PC-9 (cell line): ENCODE measurements around the gene HSF5. TPM values are rescaled to one million over a fixed set of nuclear protein-coding genes. Genes with fewer than 3 reads are reported as not detected.

Source experiments
- BruUV-seq: library from RNA; stranded (reverse); fragments of 400-500 nt; replicated peaks from 2 replicates; lab custom pipeline; 2021; lab: Mats Ljungman, UMichigan
- CTCF ChIA-PET: fragments of 300-600 bp; sonication (Branson Sonifier 250); formaldehyde crosslinking; loops from one replicate; lab custom pipeline; 2022; ENCODE audit warnings: antibody characterized with exemption; lab: Charles Lee
- POLR2A ChIA-PET: fragments of 300-600 bp; sonication (Branson Sonifier 250); formaldehyde crosslinking; loops from one replicate; lab custom pipeline; 2022; ENCODE audit warnings: antibody characterized with exemption; ENCODE audit not compliant: unreplicated experiment; lab: Charles Lee
- DNase-seq, 2 experiments: peaks; one replicate each; pipeline versions ENCODE4 v3.0.0 to v3.0.0-alpha.2; 2015 to 2022; ENCODE audit warnings: mixed read lengths in 1 of 2
- H2AFZ ChIP-seq: fragments of 200-600 bp; sonication (generic); 2 replicates; pipeline ENCODE4 v1.8.1; 2017; ENCODE audit warnings: antibody characterized with exemption
- H3F3A ChIP-seq: fragments of 200-600 bp; sonication (generic); 2 replicates; pipeline ENCODE4 v1.8.1; 2017; ENCODE audit warnings: antibody characterized with exemption, mild to moderate bottlenecking, low read depth; ENCODE audit not compliant: insufficient read depth
- H3K27ac ChIP-seq: fragments of 200-600 bp; sonication (generic); 2 replicates; pipeline ENCODE4 v1.6.1; 2016; ENCODE audit warnings: mixed run types
- H3K27me3 ChIP-seq: fragments of 200-600 bp; sonication (generic); 2 replicates; pipeline ENCODE4 v1.6.1; 2016; ENCODE audit warnings: low read depth, mixed run types; ENCODE audit not compliant: insufficient read depth
- H3K36me3 ChIP-seq: fragments of 200-600 bp; sonication (generic); 2 replicates; pipeline ENCODE4 v1.6.1; 2016; ENCODE audit warnings: low read depth, mixed run types
- H3K4me1 ChIP-seq: fragments of 200-600 bp; sonication (generic); replicated peaks from 2 replicates; pipeline ENCODE4 v1.6.1; 2016; ENCODE audit warnings: mixed run types; ENCODE audit not compliant: insufficient read depth
- H3K4me2 ChIP-seq: fragments of 200-600 bp; sonication (generic); 2 replicates; pipeline ENCODE4 v1.6.1; 2017; ENCODE audit warnings: mixed run types
- H3K4me3 ChIP-seq: fragments of 200-600 bp; sonication (generic); 2 replicates; pipeline ENCODE4 v1.6.1; 2016; ENCODE audit warnings: mixed run types
- H3K79me2 ChIP-seq: fragments of 200-600 bp; sonication (generic); 2 replicates; pipeline ENCODE4 v1.6.1; 2017; ENCODE audit warnings: low read depth, mixed run types
- H3K9me2 ChIP-seq: fragments of 200-600 bp; sonication (generic); 2 replicates; pipeline ENCODE4 v1.8.1; 2017; ENCODE audit warnings: mild to moderate bottlenecking; ENCODE audit not compliant: insufficient read depth
- H3K9me3 ChIP-seq: fragments of 200-600 bp; sonication (generic); 2 replicates; pipeline ENCODE4 v1.8.1; 2016; ENCODE audit warnings: low read depth; ENCODE audit not compliant: insufficient read depth
- H4K20me1 ChIP-seq: fragments of 200-600 bp; sonication (generic); 2 replicates; pipeline ENCODE4 v1.8.1; 2017; ENCODE audit not compliant: insufficient read depth
- CTCF ChIP-seq: fragments of 200-600 bp; sonication (generic); conservative IDR thresholded peaks from 2 replicates; pipeline ENCODE4 v1.6.1; 2017; ENCODE audit warnings: mixed run types, antibody characterized with exemption, mild to moderate bottlenecking, moderate library complexity
- EZH2 ChIP-seq: fragments of 200-600 bp; sonication (generic); IDR thresholded peaks from 2 replicates; pipeline ENCODE4 v1.8.0; 2017; ENCODE audit warnings: antibody characterized with exemption, low read depth
- intact Hi-C: fragments of 100-400 bp; cut with micrococcal nuclease; formaldehyde crosslinking; loops from one replicate; pipeline ENCODE4 v1.10.0; 2022; ENCODE audit not compliant: unreplicated experiment
- total RNA-seq: library from RNA; stranded (reverse); gene quantifications from 2 replicates; pipeline ENCODE4 v1.2.3, GENCODE V29; 2021

The HSF5 gene
- total RNA-seq, 1 experiment from 2014 or later = not detected

- peaks cover 13% of the 10 kb centered on the region; the same call in 1 of the 2 replicates for H3F3A ChIP-seq
- H3K27ac ChIP-seq = no peak overlapping the region
- ChIA-PET CTCF (interaction anchor here (1.1 kb wide), 1 partner anchor 15 kb away, joined by 3 read pairs; no protein-coding TSS in a partner anchor), POLR2A (no interaction called here)
- H2AFZ ChIP-seq = no peak overlapping the region
- no TSS peak for BruUV-seq
- no peak overlapping the region for H3K4me2 ChIP-seq
- H3K9me2 ChIP-seq = no peaks in the 10 kb centered on the region
- TF ChIP-seq CTCF = no peak
- no peak for TF ChIP-seq EZH2
- no peak for DNase-seq
- peaks cover 15% of the 10 kb centered on the region for H3K4me1 ChIP-seq
- no peaks in the 10 kb centered on the region for H4K20me1 ChIP-seq
- no peaks in the 10 kb centered on the region for H3K36me3 ChIP-seq
- H3K4me3 ChIP-seq = no peak overlapping the region
- H3K9me3 ChIP-seq = no peaks in the 10 kb centered on the region
- H3K79me2 ChIP-seq = no peaks in the 10 kb centered on the region
- H3K27me3 ChIP-seq = peaks cover 21% of the 10 kb centered on the region
- intact Hi-C loops = no loop called here
Observed at GRCh38 chr17:58533616-58534188, 45.5 kb upstream of the HSF5 start.

DNA sequence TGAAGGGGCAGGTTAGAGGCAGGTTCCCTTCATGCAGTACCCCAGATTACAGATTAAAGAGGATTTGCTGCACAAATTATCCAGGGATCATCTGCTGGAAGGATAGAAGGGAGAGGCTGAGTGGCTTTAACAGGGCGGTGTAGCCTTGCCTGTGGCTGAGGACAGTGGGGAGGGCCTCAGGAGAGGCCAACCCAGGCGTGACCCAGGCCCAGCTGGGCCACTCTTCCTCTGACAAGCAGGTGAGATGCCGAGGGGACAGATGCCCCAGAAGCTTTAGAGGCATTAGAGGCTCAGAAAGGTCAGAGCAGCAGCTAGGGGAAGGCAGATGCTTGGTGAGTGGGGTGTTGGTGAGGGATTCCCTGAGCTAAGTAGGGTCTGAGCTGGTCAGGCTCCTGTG lies 44.3 kb upstream of the HSF5 start:
- intact Hi-C loops = no loop called here
- H3K79me2 ChIP-seq = no peaks in the 10 kb centered on the region
- no TSS peak for BruUV-seq
- H3K36me3 ChIP-seq = no peaks in the 10 kb centered on the region
- H3F3A ChIP-seq = peaks cover 13% of the 10 kb centered on the region; the same call in 1 of the 2 replicates
- ChIA-PET POLR2A (no interaction called here), CTCF (no interaction called here)
- peaks cover 15% of the 10 kb centered on the region for H3K4me1 ChIP-seq
- H3K4me3 ChIP-seq = no peak overlapping the region
- peak overlapping the region; percentile 73; the same call in 1 of the 2 replicates for H3K4me2 ChIP-seq
- no peaks in the 10 kb centered on the region for H3K9me3 ChIP-seq
- no peaks in the 10 kb centered on the region for H4K20me1 ChIP-seq
- H3K27me3 ChIP-seq = peaks cover 21% of the 10 kb centered on the region
- no peak overlapping the region for H3K27ac ChIP-seq
- no peak for DNase-seq
- H3K9me2 ChIP-seq = no peaks in the 10 kb centered on the region
- TF ChIP-seq CTCF (no peak), EZH2 (no peak)
- H2AFZ ChIP-seq = no peak overlapping the region

DNA sequence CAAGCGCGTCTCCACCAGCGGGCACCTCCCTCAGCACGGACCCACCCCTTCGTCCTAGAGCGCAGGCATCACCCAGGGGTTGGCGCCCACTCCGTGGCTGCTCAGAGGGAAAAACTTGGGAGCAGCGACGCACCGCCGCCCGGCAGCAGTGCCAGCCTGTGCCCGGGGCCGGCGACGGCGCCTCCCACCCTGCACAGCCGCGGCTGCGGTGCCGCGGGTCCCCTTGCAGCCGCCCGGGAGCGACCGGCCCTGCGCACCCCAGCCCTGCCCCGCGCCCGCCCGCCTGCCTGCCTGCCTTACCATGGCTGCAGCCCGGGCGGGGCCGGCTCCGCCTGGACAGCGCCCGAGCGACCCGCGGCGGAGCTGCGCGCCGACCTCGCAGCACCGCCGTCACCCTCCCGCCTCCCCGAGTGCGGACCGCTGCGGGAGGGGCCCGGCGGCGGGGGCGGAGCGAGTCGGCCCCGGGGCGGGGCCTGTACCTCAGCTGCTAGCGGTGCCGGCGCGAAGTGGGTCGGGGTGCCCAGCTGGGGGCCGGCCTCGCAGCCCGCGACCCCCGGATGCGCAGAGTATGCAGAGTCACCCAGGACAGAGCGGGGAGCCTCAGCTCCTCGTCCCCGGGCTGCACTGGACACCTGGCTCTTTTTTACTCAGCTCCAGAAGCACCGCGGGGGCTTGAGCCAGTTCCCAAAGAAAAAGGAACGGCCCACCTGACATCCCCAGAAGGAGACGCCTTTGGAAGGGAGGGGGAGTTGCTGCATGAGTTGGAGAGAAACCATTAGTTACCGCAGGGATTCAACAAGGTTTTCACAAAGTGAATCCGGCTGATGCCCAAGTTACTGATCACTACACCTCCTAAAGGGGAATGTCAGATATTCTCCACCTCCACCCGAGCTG lies 43.7 kb upstream of the HSF5 start:
- H3K9me3 ChIP-seq = no peaks in the 10 kb centered on the region
- ChIA-PET POLR2A (interaction anchor here (0.6 kb wide), 1 partner anchor 24 kb away, joined by 3 read pairs; no protein-coding TSS in a partner anchor), CTCF (no interaction called here)
- peaks cover 13% of the 10 kb centered on the region; the same call in 1 of the 2 replicates for H3F3A ChIP-seq
- peak overlapping the region; percentile 73 for H3K4me2 ChIP-seq
- no peak overlapping the region for H2AFZ ChIP-seq
- H3K27ac ChIP-seq = no peak overlapping the region
- no peaks in the 10 kb centered on the region for H4K20me1 ChIP-seq
- intact Hi-C loops = no loop called here
- peaks cover 21% of the 10 kb centered on the region for H3K27me3 ChIP-seq
- H3K79me2 ChIP-seq = no peaks in the 10 kb centered on the region
- no peaks in the 10 kb centered on the region for H3K9me2 ChIP-seq
- BruUV-seq = no TSS peak
- peak in 1 of 2 experiments; percentile 55 for DNase-seq
- peak overlapping the region; percentile 42; the same call in 1 of the 2 replicates for H3K4me3 ChIP-seq
- peaks cover 15% of the 10 kb centered on the region for H3K4me1 ChIP-seq
- H3K36me3 ChIP-seq = no peaks in the 10 kb centered on the region
- TF ChIP-seq CTCF (no peak), EZH2 (peak; percentile 93)
